Endothelial cell of umbilical vein (primary cell): Measurements from ENCODE around the gene ZG16B. TPM values are rescaled to one million over a fixed set of nuclear protein-coding genes. Genes with fewer than 3 reads are reported as not detected.

Source experiments
- BruUV-seq: library from RNA; stranded (reverse); fragments of 400-500 nt; replicated peaks from 2 replicates; lab custom pipeline; 2021; lab: Mats Ljungman, UMichigan
- CTCF ChIA-PET: fragments of 300-600, 350-600 bp; sonication (Branson Sonifier 250); formaldehyde crosslinking; loops from one replicate; lab custom pipeline; 2021; ENCODE audit warnings: antibody characterized with exemption, inconsistent platforms; lab: Charles Lee
- POLR2A ChIA-PET: fragments of 300-600, 350-600 bp; sonication (Branson Sonifier 250); formaldehyde crosslinking; loops from one replicate; lab custom pipeline; 2021; ENCODE audit warnings: antibody characterized with exemption, inconsistent platforms; lab: Charles Lee
- DNase-seq: peaks from one replicate; pipeline ENCODE4 v3.0.0-alpha.2; 2011; ENCODE audit warnings: low read depth, low spot score
- FAIRE-seq: peaks from 2 replicates; lab custom pipeline; 2011; peaks lifted over from hg19 to GRCh38; lab: Jason Lieb, UNC
- H2AFZ ChIP-seq: 2 replicates; pipeline ENCODE4 v1.6.0; 2012; ENCODE audit warnings: low read depth, low read length, control low read depth, inconsistent platforms
- H3K27ac ChIP-seq: 2 replicates; pipeline ENCODE4 v1.5.1; 2011; ENCODE audit warnings: low read depth, mild to moderate bottlenecking, control low read depth, low read length, moderate library complexity; ENCODE audit not compliant: insufficient read depth
- H3K27me3 ChIP-seq, 2 experiments: 2 replicates each; pipeline versions ENCODE4 v1.6.0 to v1.6.1; 2011; ENCODE audit warnings: low read length in 2 of 2, mixed read lengths in 1 of 2; ENCODE audit not compliant: control insufficient read depth in 2 of 2, insufficient read depth in 2 of 2
- H3K36me3 ChIP-seq, 2 experiments: 2 replicates in 1 of 2; 3 replicates in 1 of 2; pipeline ENCODE4 v1.5.1; 2011; ENCODE audit warnings: low read length in 2 of 2, mild to moderate bottlenecking in 1 of 2, moderate library complexity in 1 of 2; ENCODE audit not compliant: control insufficient read depth in 2 of 2, insufficient read depth in 2 of 2; ENCODE audit errors: extremely low read depth in 1 of 2
- H3K4me1 ChIP-seq: 3 replicates; pipeline ENCODE4 v1.5.1; 2011; ENCODE audit warnings: mild to moderate bottlenecking, low read length; ENCODE audit not compliant: control insufficient read depth, insufficient read depth; ENCODE audit errors: extremely low read depth
- H3K4me2 ChIP-seq: 2 replicates; pipeline ENCODE4 v1.6.1; 2011; ENCODE audit warnings: low read length, control low read depth, mixed read lengths; ENCODE audit not compliant: insufficient read depth
- H3K4me3 ChIP-seq, 3 experiments: fragments of 200-600 bp in 1 of 3; sonication (generic), shearing (Covaris generic) in 1 of 3; replicated peaks in 1 of 3; 2 replicates each; pipeline ENCODE4 v1.5.1; 2011 to 2016; ENCODE audit warnings: control low read depth in 3 of 3, low read length in 3 of 3, mild to moderate bottlenecking in 2 of 3, inconsistent platforms in 1 of 3, low read depth in 1 of 3, moderate library complexity in 1 of 3; ENCODE audit not compliant: insufficient read depth in 1 of 3
- H3K79me2 ChIP-seq: 2 replicates; pipeline ENCODE4 v1.6.0; 2012; ENCODE audit warnings: low read length, inconsistent platforms; ENCODE audit not compliant: control insufficient read depth, insufficient read depth
- H3K9ac ChIP-seq: replicated peaks from 2 replicates; pipeline ENCODE3; 2011; ENCODE audit warnings: low read length, control low read depth; ENCODE audit not compliant: insufficient read depth; ENCODE audit errors: extremely low read depth
- H3K9me1 ChIP-seq: replicated peaks from 3 replicates; pipeline ENCODE4 v1.6.0; 2011; ENCODE audit warnings: mild to moderate bottlenecking, low read length; ENCODE audit not compliant: control insufficient read depth, insufficient read depth; ENCODE audit errors: extremely low read depth
- H3K9me3 ChIP-seq: replicated peaks from 2 replicates; pipeline ENCODE4 v1.5.1; 2012; ENCODE audit warnings: low read length, inconsistent platforms; ENCODE audit not compliant: control insufficient read depth, insufficient read depth
- H4K20me1 ChIP-seq: replicated peaks from 2 replicates; pipeline ENCODE3; 2011; ENCODE audit warnings: mild to moderate bottlenecking, low read length; ENCODE audit not compliant: control insufficient read depth, insufficient read depth; ENCODE audit errors: extremely low read depth
- CTCF ChIP-seq, 2 donors: IDR thresholded peaks; 1 replicate in 1 of 2; 2 replicates in 1 of 2; pipeline ENCODE4 v1.5.1; 2011; ENCODE audit warnings: low read length in 2 of 2, mild to moderate bottlenecking in 2 of 2, moderate library complexity in 2 of 2, control low read depth in 1 of 2, inconsistent platforms in 1 of 2, low read depth in 1 of 2; ENCODE audit not compliant: insufficient read depth in 1 of 2; ENCODE audit errors: extremely low read depth in 1 of 2
- EZH2 ChIP-seq: IDR thresholded peaks from 2 replicates; pipeline ENCODE4 v1.6.1; 2012; ENCODE audit warnings: borderline replicate concordance, low read depth, mild to moderate bottlenecking, moderate library complexity, low read length, inconsistent platforms; ENCODE audit not compliant: severe bottlenecking
- FOS ChIP-seq: IDR thresholded peaks from 2 replicates; pipeline ENCODE4 v1.6.1; 2011; ENCODE audit warnings: mild to moderate bottlenecking, low read length, moderate library complexity, borderline replicate concordance; ENCODE audit not compliant: insufficient read depth
- GATA2 ChIP-seq: IDR thresholded peaks from 2 replicates; pipeline ENCODE4 v1.7.0; 2011; ENCODE audit warnings: low read depth, mild to moderate bottlenecking, moderate library complexity, mixed read lengths, low read length; ENCODE audit not compliant: insufficient read length, insufficient read depth
- JUN ChIP-seq: IDR thresholded peaks from 2 replicates; pipeline ENCODE4 v1.6.1; 2011; ENCODE audit warnings: borderline replicate concordance, low read depth; ENCODE audit not compliant: insufficient read length, insufficient read depth
- MAX ChIP-seq: IDR thresholded peaks from 2 replicates; pipeline ENCODE4 v1.6.1; 2011; ENCODE audit not compliant: insufficient read depth, insufficient read length
- POLR2A ChIP-seq: IDR thresholded peaks from 2 replicates; pipeline ENCODE4 v1.6.1; 2012; ENCODE audit warnings: low read depth, mild to moderate bottlenecking, control low read depth, low read length
- POLR2AphosphoS5 ChIP-seq: IDR thresholded peaks from 2 replicates; pipeline ENCODE4 v1.6.1; 2012; ENCODE audit warnings: low read depth, mild to moderate bottlenecking, control low read depth, low read length, moderate library complexity; ENCODE audit not compliant: insufficient read depth
- dilution Hi-C: fragments of 300-500 bp; cut with MboI; formaldehyde crosslinking; loops from one replicate; pipeline ENCODE4 v1.15.0; 2019; ENCODE audit warnings: low sequenced_read_pairs; ENCODE audit not compliant: extremely low pct_ligation_motif_present
- intact Hi-C: fragments of 100-400 bp; cut with micrococcal nuclease; formaldehyde crosslinking; loops from one replicate; pipeline ENCODE4 v1.10.0; 2022
- polyA plus RNA-seq, 4 experiments: library from polyadenylated mRNA; depleted of rRNA in 3 of 4; stranded (reverse) in 3 of 4; unstranded in 1 of 4; fragments of >200 nt; gene quantifications; 2 replicates each; pipeline versions ENCODE4 v1.2.1 to v1.2.3, GENCODE V29; 2011 to 2012; ENCODE audit warnings: missing spikeins in 1 of 4
- total RNA-seq: library from RNA; stranded (reverse); gene quantifications from 2 replicates; pipeline ENCODE4 v1.2.3, GENCODE V29; 2021

The ZG16B gene
- total and polyA plus RNA-seq, 2 donors (not counting 3 experiments of a cell fraction or from before 2014, with no cell fraction given), result 0.22 TPM; not detected in 1

GRCh38 chr16:2866431-2866830, 36.3 kb downstream of the ZG16B start:
- Histone ChIP-seq H4K20me1 (no peaks in the 10 kb centered on the region), H3K9me1 (no peaks in the 10 kb centered on the region), H3K27me3 (peaks cover 0 to 2% of the 10 kb centered on the region in 2 experiments), H3K9me3 (no peaks in the 10 kb centered on the region), H2AFZ (no peak overlapping the region), H3K9ac (no peak overlapping the region), H3K27ac (no peak overlapping the region), H3K79me2 (no peaks in the 10 kb centered on the region), H3K4me1 (peaks cover 5% of the 10 kb centered on the region), H3K36me3 (no peaks in the 10 kb centered on the region), H3K4me3 (no peak overlapping the region), H3K4me2 (no peak overlapping the region)
- FAIRE-seq (no peak), DNase-seq (no peak)
- dilution Hi-C loops, result no loop called here
- POLR2A ChIA-PET, result no interaction called here
- CTCF ChIA-PET, result interaction anchor here (13.6 kb wide), 1 partner anchor 26 kb away, joined by 372 read pairs; no protein-coding TSS in a partner anchor
- BruUV-seq, result no TSS peak
- TF ChIP-seq GATA2, result no peak
- TF ChIP-seq FOS, result no peak
- TF ChIP-seq JUN, result no peak
- TF ChIP-seq POLR2A, result no peak
- TF ChIP-seq POLR2AphosphoS5, result no peak
- TF ChIP-seq CTCF (IDR thresholded peaks at IDR 0.05; ENCODE audit: extremely low read depth in 1 of 2, insufficient read depth in 1 of 2, low read depth in 1 of 2, low read length in 2 of 2), result no peak
- no peak for TF ChIP-seq MAX
- no peak for TF ChIP-seq EZH2
- intact Hi-C loops, result no loop called here
